ENCODE results near the gene CBFB. TPM values are rescaled to one million over a fixed set of nuclear protein-coding genes. Genes with fewer than 3 reads are reported as not detected.

Gene CBFB
- total and polyA plus RNA-seq, 2 of the 13 experiments (the other 11 are each of a cell fraction or from before 2014, with no cell fraction given): 22.1 to 70.8 TPM

GRCh38 chr16:67022531-67023214 is 6.3 kb upstream of the CBFB start:
- H3K36me3 ChIP-seq (replicated peaks in 1 of 2; ENCODE audit: control insufficient read depth in 1 of 2, insufficient read depth in 2 of 2, low read length in 2 of 2): no peaks in the 10 kb centered on the region
- H3K27ac ChIP-seq (ENCODE audit: extremely low read length, insufficient read depth, low read length): no peak overlapping the region
- no peak overlapping the region for H3K4me3 ChIP-seq (replicated peaks in 1 of 3; ENCODE audit: insufficient read depth in 1 of 3, low read depth in 2 of 3, low read length in 3 of 3)
- no peaks in the 10 kb centered on the region for H3K79me2 ChIP-seq (ENCODE audit: insufficient read depth, low read length)
- 16% methylated on average over 4 of the region's 4 CpGs for WGBS (ENCODE audit: low lambda C conversion rate)
- ATAC-seq (no peak), FAIRE-seq (peak; percentile 28), DNase-seq (ENCODE audit: low spot score) (no peak)
- no TSS peak for BruUV-seq (replicated peaks)
- peak overlapping the region; percentile 1 for H2AFZ ChIP-seq (ENCODE audit: low read length)
- H3K27me3 ChIP-seq (ENCODE audit: control insufficient read depth in 1 of 2, insufficient read depth in 2 of 2, low read length in 2 of 2): peaks cover 0 to 1% of the 10 kb centered on the region in 2 experiments; a peak in 1 of 5 replicates
- intact Hi-C loops (cut with micrococcal nuclease; ENCODE audit: unreplicated experiment) (loop anchor here (10.0 kb wide), 1 partner anchor 1062 kb away; the partner anchor contains the start of gene NFATC3), in situ Hi-C loops (cut with HindIII; ENCODE audit: extremely low pct_ligation_motif_present, low pct_unique_long_range_greater_than_20kb) (no loop called here)
- H3K4me1 ChIP-seq (ENCODE audit: insufficient read depth, low read length): peaks cover 67% of the 10 kb centered on the region
- H3K4me2 ChIP-seq (ENCODE audit: low read depth, low read length): 0 out of 2 replicates have a peak overlapping the region, but pooled peaks have one; percentile 3
- H3K9ac ChIP-seq (ENCODE audit: insufficient read depth, low read depth, low read length): no peak overlapping the region
- CTCF ChIA-PET (ENCODE audit: low intra/inter-chr PET ratio, low total read pairs): no interaction called here
- no peaks in the 10 kb centered on the region for H4K20me1 ChIP-seq (ENCODE audit: insufficient read depth, low read length)
- POLR2A ChIA-PET: interaction anchor here (0.6 to 0.7 kb wide), 2 partner anchors 107 to 292 kb away, joined by 4 to 6 read pairs; no protein-coding TSS in a partner anchor
- H3K9me3 ChIP-seq (ENCODE audit: low read length): no peaks in the 10 kb centered on the region
- TF ChIP-seq ONECUT2 (CRISPR knock-in tag; IDR thresholded peaks at IDR 0.05): peak; percentile 80
- no peak for TF ChIP-seq ATF7-NPFF (CRISPR knock-in tag; IDR thresholded peaks at IDR 0.05; ENCODE audit: low read depth)
- TF ChIP-seq ZNF205 (CRISPR knock-in tag; IDR thresholded peaks at IDR 0.05): no peak
- TF ChIP-seq ZFP36 (IDR thresholded peaks at IDR 0.05; ENCODE audit: borderline replicate concordance, low read depth, low read length, partially characterized antibody): no peak
- TF ChIP-seq ZNF761 (CRISPR knock-in tag; conservative IDR thresholded peaks at IDR 0.05): no peak
- no peak for TF ChIP-seq CAMTA2 (CRISPR knock-in tag; IDR thresholded peaks at IDR 0.05; ENCODE audit: borderline replicate concordance)
- TF ChIP-seq KAT2B (IDR thresholded peaks at IDR 0.05; ENCODE audit: borderline replicate concordance, low read depth, low read length): peak; percentile 71; the same call in 1 of the 2 replicates
- TF ChIP-seq TARDBP (CRISPR knock-in tag; IDR thresholded peaks at IDR 0.05): no peak
- peak; percentile 35; the same call in 1 of the 2 replicates for TF ChIP-seq GATAD2A (CRISPR knock-in tag; IDR thresholded peaks at IDR 0.05)
- no peak for TF ChIP-seq KDM5B (CRISPR knock-in tag; IDR thresholded peaks at IDR 0.05; ENCODE audit: borderline replicate concordance)
- no peak for TF ChIP-seq HNF4A (CRISPR knock-in tag; IDR thresholded peaks at IDR 0.05)
- no peak for TF ChIP-seq PAF1 (CRISPR knock-in tag; IDR thresholded peaks at IDR 0.05)
- no peak for TF ChIP-seq ZBTB49 (CRISPR knock-in tag; IDR thresholded peaks at IDR 0.05; ENCODE audit: borderline replicate concordance)
- no peak for TF ChIP-seq SRSF4 (IDR thresholded peaks at IDR 0.05; ENCODE audit: low read depth, low read length, poor library complexity, severe bottlenecking)
- TF ChIP-seq ZBTB46 (CRISPR knock-in tag; IDR thresholded peaks at IDR 0.05; ENCODE audit: borderline replicate concordance): no peak
- no peak for TF ChIP-seq ZNF296 (CRISPR knock-in tag; conservative IDR thresholded peaks at IDR 0.05)
- TF ChIP-seq FUBP1 (CRISPR knock-in tag; IDR thresholded peaks at IDR 0.05; ENCODE audit: borderline replicate concordance): no peak
- TF ChIP-seq FIP1L1 (IDR thresholded peaks at IDR 0.05; ENCODE audit: borderline replicate concordance, insufficient read depth, low read depth, low read length): no peak
- no peak for TF ChIP-seq ZSCAN30 (CRISPR knock-in tag; IDR thresholded peaks at IDR 0.05)
